Transverse colon (tissue), 3 donors: ENCODE results near the gene ARFGAP1.

ENCODE experiments used
- EP300 ChIP-seq: sonication (generic); formaldehyde crosslinking; IDR thresholded peaks from one replicate; pipeline ENCODE4 v1.6.1; 2017; ENCODE audit warnings: antibody characterized with exemption, low read depth
- POLR2A ChIP-seq: fragments of 450-650 bp; IDR thresholded peaks from one replicate; pipeline ENCODE4 v1.6.1; 2016; ENCODE audit warnings: antibody characterized with exemption, mild to moderate bottlenecking, moderate library complexity
- TF ChIP-seq, protein P1 (sequence below), 5 experiments: fragments of 200-600 bp in 3 of 5; fragments of 450-650 bp in 2 of 5; sonication (generic) in 3 of 5; IDR thresholded peaks; 1 replicate in 2 of 5; 2 replicates in 3 of 5; pipeline ENCODE4 v1.5.1; 2016 to 2017; ENCODE audit warnings: antibody characterized with exemption in 5 of 5, inconsistent platforms in 3 of 5, mild to moderate bottlenecking in 2 of 5, moderate library complexity in 1 of 5

DNA sequence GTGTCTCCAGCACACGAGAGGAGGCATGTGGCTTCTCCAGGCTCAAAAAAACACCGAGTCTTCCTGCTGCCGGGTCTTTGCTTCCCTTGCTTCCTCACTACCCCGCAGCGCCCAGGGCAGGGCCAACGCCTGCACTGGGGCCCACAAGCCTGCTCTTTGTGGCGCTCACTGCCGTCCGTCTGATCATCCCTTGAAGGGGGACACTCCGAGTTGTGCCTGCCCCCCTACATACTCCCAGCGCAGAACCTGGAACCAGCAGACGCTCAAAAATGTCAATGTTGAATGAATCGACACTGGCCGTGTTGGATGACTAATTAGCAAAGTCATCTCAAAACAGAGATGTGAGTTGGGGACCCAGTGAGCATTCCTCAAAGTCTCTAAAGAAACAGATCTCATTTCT, 8.1 kb upstream of the ARFGAP1 start:
- TF ChIP-seq, protein P1, sequence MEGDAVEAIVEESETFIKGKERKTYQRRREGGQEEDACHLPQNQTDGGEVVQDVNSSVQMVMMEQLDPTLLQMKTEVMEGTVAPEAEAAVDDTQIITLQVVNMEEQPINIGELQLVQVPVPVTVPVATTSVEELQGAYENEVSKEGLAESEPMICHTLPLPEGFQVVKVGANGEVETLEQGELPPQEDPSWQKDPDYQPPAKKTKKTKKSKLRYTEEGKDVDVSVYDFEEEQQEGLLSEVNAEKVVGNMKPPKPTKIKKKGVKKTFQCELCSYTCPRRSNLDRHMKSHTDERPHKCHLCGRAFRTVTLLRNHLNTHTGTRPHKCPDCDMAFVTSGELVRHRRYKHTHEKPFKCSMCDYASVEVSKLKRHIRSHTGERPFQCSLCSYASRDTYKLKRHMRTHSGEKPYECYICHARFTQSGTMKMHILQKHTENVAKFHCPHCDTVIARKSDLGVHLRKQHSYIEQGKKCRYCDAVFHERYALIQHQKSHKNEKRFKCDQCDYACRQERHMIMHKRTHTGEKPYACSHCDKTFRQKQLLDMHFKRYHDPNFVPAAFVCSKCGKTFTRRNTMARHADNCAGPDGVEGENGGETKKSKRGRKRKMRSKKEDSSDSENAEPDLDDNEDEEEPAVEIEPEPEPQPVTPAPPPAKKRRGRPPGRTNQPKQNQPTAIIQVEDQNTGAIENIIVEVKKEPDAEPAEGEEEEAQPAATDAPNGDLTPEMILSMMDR (IDR thresholded peaks at IDR 0.05): no peak
- TF ChIP-seq POLR2A (no peak), EP300 (no peak)
